Measurements from ENCODE around the gene RGPD4.
"Not testable (repeated sequence)": the region's sequence is repeated elsewhere in the genome, so short reads cannot be mapped to it uniquely, and the experiment has no call there.

- not testable (repeated sequence) for TF ChIP-seq CTCF, EZH2 (IDR thresholded peaks at IDR 0.05)
Observed at GRCh38 chr2:107826749-107827148, at the start of gene RGPD4.

Measured in neural progenitor cell (in vitro differentiated cells).